Muscle of arm (tissue), 12 donors: ENCODE data around the gene PNMA5. TPM values are rescaled to one million over a fixed set of nuclear protein-coding genes. Genes with fewer than 3 reads are reported as not detected.

Experiments used
- DNase-seq: peaks from one replicate; pipeline ENCODE4 v3.0.0-alpha.2; 2013
- polyA plus RNA-seq, 12 donors: library from polyadenylated mRNA; unstranded; fragments of 120-200 nt; gene quantifications; one replicate each; pipeline ENCODE4 v1.2.1, GENCODE V29; 2013; ENCODE audit not compliant: insufficient read length in 12 of 12

Gene PNMA5
- polyA plus RNA-seq, 12 donors = 0.04 to 0.08 (median 0.08) TPM; not detected in 9

DNA sequence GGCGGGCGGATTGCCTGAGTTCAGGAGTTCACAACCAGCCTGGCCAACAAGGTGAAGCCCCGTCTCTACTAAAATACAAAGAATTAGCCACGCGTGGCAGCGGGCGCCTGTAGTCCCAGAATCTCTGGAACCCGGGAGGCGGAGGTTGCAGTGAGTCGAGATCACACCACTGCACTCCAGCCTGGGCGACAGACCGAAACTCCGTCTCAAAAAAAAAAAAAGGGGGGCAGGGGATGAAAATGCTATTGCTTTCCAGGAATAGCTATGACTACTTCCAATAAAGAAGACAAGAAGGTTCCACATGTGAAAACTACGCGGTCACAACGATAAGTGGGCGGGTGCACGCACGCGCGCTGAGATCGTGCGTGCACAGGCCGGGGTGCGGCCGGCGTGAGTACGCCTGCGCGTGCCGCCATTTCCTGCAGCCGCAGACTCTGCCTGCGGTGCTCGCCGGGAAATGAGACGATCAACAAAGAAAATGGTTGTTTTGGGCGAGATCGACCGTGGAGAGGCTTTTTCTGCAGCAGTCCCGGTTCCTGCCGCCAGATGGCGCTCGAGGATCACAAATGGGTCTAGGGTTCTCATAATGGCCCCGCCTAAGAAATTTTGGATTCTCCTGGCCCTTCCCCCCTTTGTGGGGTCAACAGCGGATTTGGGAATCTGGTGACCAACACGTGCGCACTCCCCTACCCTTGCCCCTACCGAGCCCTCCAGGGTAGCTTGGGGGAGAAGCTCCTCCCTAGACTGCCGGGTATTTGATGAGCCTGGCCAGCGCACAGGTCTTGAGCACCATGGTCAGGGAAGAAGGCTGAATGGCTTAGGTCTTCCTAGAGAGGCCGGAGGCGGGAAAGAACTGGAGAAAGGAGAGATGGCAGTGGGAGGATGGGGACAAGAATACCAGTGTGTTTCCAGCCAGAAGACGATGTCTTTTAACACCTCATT lies 35.1 kb downstream of the PNMA5 start:
- peak; percentile 93 for DNase-seq

DNA sequence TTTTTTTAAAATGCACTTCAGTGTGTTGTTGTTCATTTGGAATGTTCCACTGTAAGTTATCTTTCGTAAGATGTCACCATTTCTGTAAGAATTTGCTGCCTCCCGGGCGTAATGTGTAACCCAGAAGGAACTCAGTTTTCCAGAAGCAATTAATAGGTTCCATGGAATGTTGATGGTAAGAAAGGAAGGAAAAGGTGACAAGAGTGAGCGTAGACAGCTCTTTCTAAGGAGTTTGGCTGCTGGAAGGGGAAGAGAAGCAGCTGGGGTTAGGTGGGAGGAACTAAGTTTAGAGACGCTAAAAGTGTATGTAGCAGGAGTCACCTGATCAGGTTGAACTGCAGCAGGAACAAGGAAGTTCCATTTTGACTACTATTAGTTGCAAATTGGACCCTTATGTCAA lies 35.9 kb downstream of the PNMA5 start:
- no peak for DNase-seq

DNA sequence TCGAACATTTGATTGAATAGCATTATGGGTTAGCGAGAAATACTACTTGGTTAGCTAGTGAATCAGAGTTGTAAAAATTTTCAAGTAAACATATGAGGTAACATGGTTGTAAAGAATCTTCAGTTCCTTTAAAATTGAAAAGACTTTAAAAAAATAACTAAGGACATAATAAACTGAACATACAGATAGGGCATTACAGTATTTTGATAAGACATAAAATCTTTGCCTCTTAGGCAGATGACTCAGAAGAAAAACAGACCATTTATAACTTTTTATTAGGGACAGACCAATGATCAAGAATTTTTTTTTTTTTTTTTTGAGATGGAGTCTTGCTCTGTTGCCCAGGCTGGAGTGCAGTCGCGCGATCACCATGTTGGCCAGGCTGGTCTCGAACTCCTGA lies 43.1 kb downstream of the PNMA5 start:
- no peak for DNase-seq

DNA sequence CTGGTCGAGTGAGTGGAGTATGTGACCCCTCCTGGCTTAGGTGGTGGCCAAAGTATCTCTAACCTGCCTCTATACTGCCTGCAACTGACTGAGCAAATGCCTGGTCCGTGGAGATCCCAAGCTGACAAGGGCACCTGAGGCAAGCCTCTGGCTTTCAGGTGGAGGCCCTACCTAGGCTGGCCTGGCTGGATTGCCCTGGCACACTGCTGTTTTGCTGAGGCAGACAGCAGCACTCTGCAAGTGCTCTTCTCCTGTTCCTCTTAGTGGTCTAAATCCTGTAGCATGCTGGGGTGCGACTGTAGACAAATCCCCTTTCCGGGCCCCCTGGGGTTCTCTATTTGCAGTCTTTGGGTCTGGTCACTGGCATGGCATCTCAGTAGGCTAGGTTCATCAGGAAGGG lies 44.8 kb downstream of the PNMA5 start:
- no peak for DNase-seq

DNA sequence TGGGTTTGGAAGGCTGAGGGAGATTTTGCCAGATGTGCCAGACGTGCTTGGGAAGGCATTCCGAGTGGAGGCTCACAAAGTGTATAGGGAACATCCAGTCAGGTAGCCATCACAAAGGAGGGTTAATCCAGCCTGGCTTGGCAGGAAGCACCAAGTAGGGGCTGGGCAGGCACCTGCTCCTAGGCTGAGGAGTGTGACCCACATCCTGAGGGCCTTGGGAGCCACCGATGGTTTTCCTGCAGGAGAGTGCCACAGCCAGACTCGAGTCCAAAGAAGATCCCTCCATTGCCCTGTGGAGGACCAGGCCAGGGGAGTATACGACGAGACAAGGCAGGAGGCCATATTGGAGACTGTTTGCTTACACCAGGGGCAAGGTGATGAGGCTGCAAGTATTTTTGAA lies 47.2 kb downstream of the PNMA5 start:
- no peak for DNase-seq

DNA sequence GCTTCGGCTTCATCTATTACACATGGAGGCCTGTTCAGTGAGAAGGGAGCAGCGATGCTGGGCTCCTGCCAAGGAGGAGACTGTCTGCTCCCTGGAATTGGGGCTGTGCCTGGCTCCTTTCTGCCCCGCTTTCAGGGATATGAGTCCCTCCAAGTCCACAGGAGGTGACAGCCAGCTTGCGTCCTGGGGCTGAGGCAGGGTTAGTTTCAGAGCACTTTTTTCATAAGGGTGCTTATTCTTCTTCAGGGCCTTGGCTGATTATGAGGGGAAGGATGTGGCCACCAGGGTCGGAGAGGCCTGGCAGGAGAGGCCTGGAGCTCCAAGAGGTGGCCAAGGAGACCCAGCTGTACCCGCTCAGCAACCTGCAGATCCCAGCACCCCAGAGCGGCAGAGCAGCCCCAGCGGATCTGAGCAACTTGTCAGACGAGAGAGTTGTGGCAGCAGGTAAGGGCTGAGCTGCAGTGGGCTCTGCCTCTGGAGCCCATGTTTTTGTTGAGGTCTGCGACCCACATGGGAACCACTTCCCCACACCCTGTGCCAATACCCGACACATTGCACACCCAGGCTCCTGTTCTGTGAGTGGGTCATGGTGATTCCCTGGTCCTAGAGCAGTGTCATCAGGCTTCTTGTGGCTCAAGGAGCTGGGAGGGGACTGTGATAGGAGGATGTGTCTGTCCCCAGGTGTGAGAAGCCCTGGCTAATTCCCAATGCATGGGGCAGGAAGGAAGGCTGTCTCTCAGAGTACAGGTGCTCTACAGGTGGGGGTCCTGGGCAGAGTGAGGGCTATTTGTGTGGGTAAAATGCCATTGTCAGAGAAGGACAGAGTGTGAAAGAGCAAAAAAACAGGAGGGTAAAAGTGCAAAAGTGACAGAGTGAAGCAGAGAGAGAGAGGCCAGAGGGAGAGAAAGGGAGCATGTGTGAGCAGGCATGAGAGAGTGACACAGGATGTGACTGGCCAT lies 48.6 kb downstream of the PNMA5 start:
- DNase-seq = no peak

DNA sequence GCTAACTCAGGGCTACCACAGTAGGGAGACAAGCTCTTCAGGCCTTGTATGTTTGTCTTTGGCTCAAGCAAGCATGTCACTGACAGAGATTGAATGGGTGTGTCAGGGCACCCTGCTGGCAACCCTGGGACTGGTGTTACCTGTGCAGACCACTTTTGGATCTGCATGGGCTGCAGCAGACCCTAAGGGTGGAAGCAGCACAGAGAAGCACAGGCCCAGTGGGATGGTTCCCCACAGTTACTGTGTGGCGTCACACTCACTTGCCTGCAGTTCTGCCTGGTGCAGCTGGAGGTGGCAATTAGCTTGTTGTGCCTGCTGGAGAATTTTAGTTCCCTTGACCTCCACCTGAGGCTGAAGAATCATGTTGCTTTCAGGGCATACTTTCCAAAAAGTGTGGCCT lies 50.1 kb downstream of the PNMA5 start:
- no peak for DNase-seq

DNA sequence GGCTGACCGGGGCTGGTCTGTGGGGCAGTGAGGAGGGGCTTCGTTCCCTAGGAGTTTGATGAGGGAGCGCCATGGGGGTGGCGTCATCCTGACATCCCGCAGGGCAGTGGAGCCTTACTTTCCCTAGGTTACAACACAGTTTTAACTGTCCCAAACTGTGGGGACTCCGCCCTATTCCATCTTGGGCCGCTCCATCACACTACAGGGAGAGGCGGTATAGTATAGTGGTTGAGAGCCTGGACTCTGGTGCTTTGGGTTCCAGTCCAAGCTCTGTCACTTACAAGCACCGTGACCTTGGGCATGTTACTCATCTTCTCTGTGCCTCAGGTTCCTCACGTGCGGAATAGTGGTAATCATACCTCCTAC lies 51.9 kb downstream of the PNMA5 start:
- DNase-seq = no peak

DNA sequence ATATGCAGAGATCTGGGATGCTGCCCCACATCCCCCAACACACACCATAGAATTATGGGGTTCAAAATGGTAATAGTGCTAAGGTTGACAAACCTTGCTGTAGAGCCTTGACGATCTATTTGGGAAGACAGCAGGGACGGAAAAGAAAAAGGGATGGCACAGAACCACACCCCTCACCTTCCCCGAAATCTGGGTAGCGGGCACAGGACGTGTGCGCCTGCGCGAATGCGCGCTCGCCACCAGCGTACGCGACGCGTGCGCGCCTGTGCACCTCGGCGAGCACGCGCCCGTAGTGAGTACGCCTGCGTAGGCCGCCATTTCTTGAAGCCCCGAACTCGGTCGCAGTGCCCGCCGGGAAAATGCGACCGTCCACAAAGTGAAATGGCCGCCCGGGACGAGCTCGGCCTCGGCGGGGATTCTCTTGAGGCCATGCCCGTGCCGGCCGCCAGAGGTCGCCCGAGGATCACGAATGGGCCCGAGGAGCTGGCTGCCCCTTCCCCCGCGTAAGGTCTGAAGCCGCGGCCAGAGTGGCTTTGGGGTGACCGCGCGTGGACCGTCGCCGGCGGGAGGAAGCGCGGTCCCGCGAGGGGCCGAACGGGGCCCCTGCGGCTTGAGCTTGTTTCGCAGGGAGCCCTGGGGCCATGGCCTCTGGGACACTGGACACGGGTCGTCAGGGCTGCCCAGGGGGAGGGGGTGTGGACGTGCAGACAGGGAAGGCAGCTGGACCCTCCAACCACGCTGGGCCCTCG lies 52.4 kb downstream of the PNMA5 start:
- DNase-seq = peak; percentile 88

Other genes with a start within 250 kb of the PNMA5 start
- gene MAGEA2, start 240.3 kb downstream of the PNMA5 start, polyA plus RNA-seq = under 1 TPM in 1 of 12 donors, not detected in 11; 0.35 TPM
- gene CSAG3, start 234.9 kb downstream of the PNMA5 start, polyA plus RNA-seq = under 1 TPM in 1 of 12 donors, not detected in 11; 0.80 TPM
- gene MAGEA6, start 224.4 kb downstream of the PNMA5 start, polyA plus RNA-seq = not detected
- gene CETN2, start 163.4 kb downstream of the PNMA5 start, polyA plus RNA-seq = 10 to 100 TPM in 11 of 12 donors, not detected in 1; 27.6 to 52.6 (median 35.8) TPM
- 10 to 100 TPM in 10 of 12 donors, 1 to 10 TPM in 1, not detected in 1; 9.8 to 18.0 (median 12.1) TPM for gene NSDHL, start 163.1 kb downstream of the PNMA5 start, polyA plus RNA-seq
- gene ZNF185, start 96.0 kb downstream of the PNMA5 start, polyA plus RNA-seq = 10 to 100 TPM in 11 of 12 donors, not detected in 1; 10.2 to 37.1 (median 18.8) TPM
- 1 to 10 TPM in 3 of 12 donors, under 1 TPM in 7, not detected in 2; 0.67 to 2.1 (median 0.93) TPM for gene PNMA3, start 62.4 kb upstream of the PNMA5 start, polyA plus RNA-seq
- 1 to 10 TPM in 10 of 12 donors, under 1 TPM in 1, not detected in 1; 0.32 to 4.8 (median 2.1) TPM for gene PNMA6A, start 78.3 kb upstream of the PNMA5 start, polyA plus RNA-seq
- not detected for gene MAGEA1, start 185.2 kb upstream of the PNMA5 start, polyA plus RNA-seq